ENCODE data around the gene LST1. TPM values are rescaled to one million over a fixed set of nuclear protein-coding genes. Genes with fewer than 3 reads are reported as not detected.

Gene LST1
- total and polyA plus RNA-seq, 4 donors = 10.4 to 24.6 (median 13.4) TPM

GRCh38 chr6:31626952-31627351, 40.9 kb downstream of the LST1 start:
- Histone ChIP-seq H3K4me3 (ENCODE audit: low read depth in 1 of 3, low read length in 3 of 3) (no peak overlapping the region), H3K9me3 (ENCODE audit: control insufficient read depth in 4 of 4, low read length in 3 of 4) (no peaks in the 10 kb centered on the region), H3K9ac (ENCODE audit: low read depth in 1 of 2, low read length in 2 of 2) (no peak overlapping the region), H3K27me3 (ENCODE audit: control insufficient read depth in 4 of 4, insufficient read depth in 4 of 4, low read length in 3 of 4) (no peaks in the 10 kb centered on the region), H3K4me1 (ENCODE audit: control insufficient read depth in 4 of 4, insufficient read depth in 4 of 4, low read length in 3 of 4) (peaks cover 2 to 4% (median 4%) of the 10 kb centered on the region in 4 donors), H3K27ac (ENCODE audit: low read depth in 1 of 2, low read length in 2 of 2) (no peak overlapping the region), H3K36me3 (ENCODE audit: control insufficient read depth in 4 of 4, insufficient read depth in 3 of 4, low read depth in 1 of 4, low read length in 3 of 4) (peaks cover 36 to 79% (median 69%) of the 10 kb centered on the region in 4 donors)
- DNase-seq (ENCODE audit: low spot score) = no peak
- 95% methylated on average over 10 of the region's 10 CpGs for WGBS
- TF ChIP-seq RAD21 (IDR thresholded peaks at IDR 0.05) (no peak), TAF1 (conservative IDR thresholded peaks at IDR 0.05) (no peak), FOXA1 (IDR thresholded peaks at IDR 0.05) (no peak), CTCF (IDR thresholded peaks at IDR 0.05; ENCODE audit: low read depth, low read length, missing input control) (no peak)

- peaks cover 42 to 87% (median 73%) of the 10 kb centered on the region in 4 donors for H3K36me3 ChIP-seq (ENCODE audit: control insufficient read depth in 4 of 4, insufficient read depth in 3 of 4, low read depth in 1 of 4, low read length in 3 of 4)
- TF ChIP-seq ATF3 (IDR thresholded peaks at IDR 0.05) (no peak), YY1 (IDR thresholded peaks at IDR 0.05) (no peak), HNF4A (conservative IDR thresholded peaks at IDR 0.05) (no peak), FOXA1 (IDR thresholded peaks at IDR 0.05) (no peak), SP1 (IDR thresholded peaks at IDR 0.05) (no peak), MAX (IDR thresholded peaks at IDR 0.05) (no peak)
- no peak overlapping the region for H3K4me3 ChIP-seq (ENCODE audit: low read depth in 1 of 3, low read length in 3 of 3)
- 96% methylated on average over 19 of the region's 19 CpGs for WGBS
- DNase-seq (ENCODE audit: low spot score) = no peak
- H3K27me3 ChIP-seq (ENCODE audit: control insufficient read depth in 4 of 4, insufficient read depth in 4 of 4, low read length in 3 of 4) = no peaks in the 10 kb centered on the region
- no peaks in the 10 kb centered on the region for H3K9me3 ChIP-seq (ENCODE audit: control insufficient read depth in 4 of 4, low read length in 3 of 4)
- H3K4me1 ChIP-seq (ENCODE audit: control insufficient read depth in 4 of 4, insufficient read depth in 4 of 4, low read length in 3 of 4) = peaks cover 0 to 2% (median 0%) of the 10 kb centered on the region in 4 donors
- H3K9ac ChIP-seq (ENCODE audit: low read depth in 1 of 2, low read length in 2 of 2) = no peak overlapping the region
- no peak overlapping the region for H3K27ac ChIP-seq (ENCODE audit: low read depth in 1 of 2, low read length in 2 of 2)
Measured at GRCh38 chr6:31627690-31628287, 41.7 kb downstream of the LST1 start.

GRCh38 chr6:31629014-31629413, 42.9 kb downstream of the LST1 start:
- peaks cover 2 to 9% (median 5%) of the 10 kb centered on the region in 4 donors for H3K4me1 ChIP-seq (ENCODE audit: control insufficient read depth in 4 of 4, insufficient read depth in 4 of 4, low read length in 3 of 4)
- no peak overlapping the region for H3K4me3 ChIP-seq (ENCODE audit: low read depth in 1 of 3, low read length in 3 of 3)
- no peak for TF ChIP-seq RAD21 (IDR thresholded peaks at IDR 0.05)
- no peak for TF ChIP-seq JUND (IDR thresholded peaks at IDR 0.05)
- no peak for TF ChIP-seq MAX (IDR thresholded peaks at IDR 0.05)
- TF ChIP-seq TAF1 (conservative IDR thresholded peaks at IDR 0.05) = no peak
- no peak for TF ChIP-seq SP1 (IDR thresholded peaks at IDR 0.05)
- TF ChIP-seq ATF3 (IDR thresholded peaks at IDR 0.05) = no peak
- TF ChIP-seq YY1 (IDR thresholded peaks at IDR 0.05) = no peak
- no peak for TF ChIP-seq FOXA1 (IDR thresholded peaks at IDR 0.05)
- H3K36me3 ChIP-seq (ENCODE audit: control insufficient read depth in 4 of 4, insufficient read depth in 3 of 4, low read depth in 1 of 4, low read length in 3 of 4) = peaks cover 48 to 90% (median 70%) of the 10 kb centered on the region in 4 donors
- 94% methylated on average over 7 of the region's 7 CpGs for WGBS
- no peaks in the 10 kb centered on the region for H3K9me3 ChIP-seq (ENCODE audit: control insufficient read depth in 4 of 4, low read length in 3 of 4)
- no peak for DNase-seq (ENCODE audit: low spot score)
- no peak overlapping the region for H3K27ac ChIP-seq (ENCODE audit: low read depth in 1 of 2, low read length in 2 of 2)
- H3K27me3 ChIP-seq (ENCODE audit: control insufficient read depth in 4 of 4, insufficient read depth in 4 of 4, low read length in 3 of 4) = no peaks in the 10 kb centered on the region
- no peak overlapping the region for H3K9ac ChIP-seq (ENCODE audit: low read depth in 1 of 2, low read length in 2 of 2)
